ENCODE measurements around the gene ULK3. TPM values are rescaled to one million over a fixed set of nuclear protein-coding genes. Genes with fewer than 3 reads are reported as not detected.

ULK3 gene
- total RNA-seq, 1 experiment from 2014 or later, result 48.4 TPM

- H3K27ac ChIP-seq (ENCODE audit: low read depth, low read length), result no peak overlapping the region
- DNase-seq (ENCODE audit: low read depth, low spot score) (no peak), ATAC-seq (no peak)
- no TSS peak for BruUV-seq (replicated peaks)
- no peaks in the 10 kb centered on the region for H3K9me2 ChIP-seq (ENCODE audit: insufficient read depth)
- no peaks in the 10 kb centered on the region for H3K9me3 ChIP-seq (ENCODE audit: control insufficient read depth in 1 of 2, insufficient read depth in 1 of 2, low read depth in 1 of 2, low read length in 2 of 2)
- intact Hi-C loops (cut with micrococcal nuclease), result no loop called here
- H3K4me2 ChIP-seq (ENCODE audit: low read length), result 0 out of 2 replicates have a peak overlapping the region, but pooled peaks have one; percentile 90
- no peak overlapping the region; a peak in 1 of 4 replicates for H3K4me3 ChIP-seq (replicated peaks in 1 of 2; ENCODE audit: low read depth in 1 of 2, low read length in 2 of 2)
- TF ChIP-seq, protein P1, sequence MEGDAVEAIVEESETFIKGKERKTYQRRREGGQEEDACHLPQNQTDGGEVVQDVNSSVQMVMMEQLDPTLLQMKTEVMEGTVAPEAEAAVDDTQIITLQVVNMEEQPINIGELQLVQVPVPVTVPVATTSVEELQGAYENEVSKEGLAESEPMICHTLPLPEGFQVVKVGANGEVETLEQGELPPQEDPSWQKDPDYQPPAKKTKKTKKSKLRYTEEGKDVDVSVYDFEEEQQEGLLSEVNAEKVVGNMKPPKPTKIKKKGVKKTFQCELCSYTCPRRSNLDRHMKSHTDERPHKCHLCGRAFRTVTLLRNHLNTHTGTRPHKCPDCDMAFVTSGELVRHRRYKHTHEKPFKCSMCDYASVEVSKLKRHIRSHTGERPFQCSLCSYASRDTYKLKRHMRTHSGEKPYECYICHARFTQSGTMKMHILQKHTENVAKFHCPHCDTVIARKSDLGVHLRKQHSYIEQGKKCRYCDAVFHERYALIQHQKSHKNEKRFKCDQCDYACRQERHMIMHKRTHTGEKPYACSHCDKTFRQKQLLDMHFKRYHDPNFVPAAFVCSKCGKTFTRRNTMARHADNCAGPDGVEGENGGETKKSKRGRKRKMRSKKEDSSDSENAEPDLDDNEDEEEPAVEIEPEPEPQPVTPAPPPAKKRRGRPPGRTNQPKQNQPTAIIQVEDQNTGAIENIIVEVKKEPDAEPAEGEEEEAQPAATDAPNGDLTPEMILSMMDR (IDR thresholded peaks at IDR 0.05 in 2 of 3, conservative IDR thresholded peaks at IDR 0.05 in 1 of 3; ENCODE audit: borderline replicate concordance in 1 of 3, insufficient read depth in 1 of 3, low read depth in 2 of 3, low read length in 2 of 3), result no peak
- TF ChIP-seq SIN3A (IDR thresholded peaks at IDR 0.05; ENCODE audit: low read depth) (no peak), SP1 (IDR thresholded peaks at IDR 0.05; ENCODE audit: low read depth) (no peak), POLR2AphosphoS5 (IDR thresholded peaks at IDR 0.05; ENCODE audit: low read depth, low read length) (no peak)
- TF ChIP-seq, protein P2, sequence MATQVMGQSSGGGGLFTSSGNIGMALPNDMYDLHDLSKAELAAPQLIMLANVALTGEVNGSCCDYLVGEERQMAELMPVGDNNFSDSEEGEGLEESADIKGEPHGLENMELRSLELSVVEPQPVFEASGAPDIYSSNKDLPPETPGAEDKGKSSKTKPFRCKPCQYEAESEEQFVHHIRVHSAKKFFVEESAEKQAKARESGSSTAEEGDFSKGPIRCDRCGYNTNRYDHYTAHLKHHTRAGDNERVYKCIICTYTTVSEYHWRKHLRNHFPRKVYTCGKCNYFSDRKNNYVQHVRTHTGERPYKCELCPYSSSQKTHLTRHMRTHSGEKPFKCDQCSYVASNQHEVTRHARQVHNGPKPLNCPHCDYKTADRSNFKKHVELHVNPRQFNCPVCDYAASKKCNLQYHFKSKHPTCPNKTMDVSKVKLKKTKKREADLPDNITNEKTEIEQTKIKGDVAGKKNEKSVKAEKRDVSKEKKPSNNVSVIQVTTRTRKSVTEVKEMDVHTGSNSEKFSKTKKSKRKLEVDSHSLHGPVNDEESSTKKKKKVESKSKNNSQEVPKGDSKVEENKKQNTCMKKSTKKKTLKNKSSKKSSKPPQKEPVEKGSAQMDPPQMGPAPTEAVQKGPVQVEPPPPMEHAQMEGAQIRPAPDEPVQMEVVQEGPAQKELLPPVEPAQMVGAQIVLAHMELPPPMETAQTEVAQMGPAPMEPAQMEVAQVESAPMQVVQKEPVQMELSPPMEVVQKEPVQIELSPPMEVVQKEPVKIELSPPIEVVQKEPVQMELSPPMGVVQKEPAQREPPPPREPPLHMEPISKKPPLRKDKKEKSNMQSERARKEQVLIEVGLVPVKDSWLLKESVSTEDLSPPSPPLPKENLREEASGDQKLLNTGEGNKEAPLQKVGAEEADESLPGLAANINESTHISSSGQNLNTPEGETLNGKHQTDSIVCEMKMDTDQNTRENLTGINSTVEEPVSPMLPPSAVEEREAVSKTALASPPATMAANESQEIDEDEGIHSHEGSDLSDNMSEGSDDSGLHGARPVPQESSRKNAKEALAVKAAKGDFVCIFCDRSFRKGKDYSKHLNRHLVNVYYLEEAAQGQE (IDR thresholded peaks at IDR 0.05; ENCODE audit: low read depth), result no peak
- CTCF ChIA-PET, result interaction anchor here (1.7 kb wide), 1 partner anchor 70 kb away, joined by 8 read pairs; no protein-coding TSS in a partner anchor
- no peaks in the 10 kb centered on the region for H4K20me1 ChIP-seq (ENCODE audit: insufficient read depth)
- peaks cover 6% of the 10 kb centered on the region; the same call in 1 of the 2 replicates for H3K79me2 ChIP-seq (ENCODE audit: insufficient read depth, low read length)
- peaks cover 9 to 21% of the 10 kb centered on the region in 2 experiments; a peak in 3 of 4 replicates for H3K4me1 ChIP-seq (ENCODE audit: control insufficient read depth in 1 of 2, insufficient read depth in 2 of 2, low read length in 2 of 2)
- no peak overlapping the region for H3K9ac ChIP-seq (ENCODE audit: low read length)
- H3K27me3 ChIP-seq (ENCODE audit: insufficient read depth, low read length), result no peaks in the 10 kb centered on the region
- RAD21 ChIA-PET (ENCODE audit: low non-redundant PET in 1 of 2, low total read pairs in 2 of 2, uncharacterized antibody in 2 of 2, unreplicated experiment in 2 of 2), result no interaction called here
- H2AFZ ChIP-seq (ENCODE audit: low read depth, low read length, poor library complexity, severe bottlenecking), result no peak overlapping the region
- POLR2A ChIA-PET, result no interaction called here
- H3K36me3 ChIP-seq (ENCODE audit: control insufficient read depth in 1 of 2, insufficient read depth in 2 of 2, low read length in 2 of 2), result peaks cover 6 to 12% of the 10 kb centered on the region in 2 experiments; a peak in 2 of 4 replicates
Observed at GRCh38 chr15:74840851-74841775, 1.8 kb downstream of the ULK3 start.
